Kidney (tissue), 14 donors: ENCODE measurements around the gene BRCC3. TPM values are rescaled to one million over a fixed set of nuclear protein-coding genes. Genes with fewer than 3 reads are reported as not detected.

Source experiments
- DNase-seq, 5 donors: peaks; one replicate each; pipeline ENCODE4 v3.0.0-alpha.2; 2013 to 2020
- FAIRE-seq: peaks from 2 replicates; lab custom pipeline; 2012; peaks lifted over from hg19 to GRCh38; lab: Jason Lieb, UNC
- H3K27ac ChIP-seq, 2 donors: one replicate each; pipeline ENCODE4 v1.7.0; 2013; ENCODE audit warnings: low read depth in 2 of 2, low read length in 2 of 2, inconsistent platforms in 1 of 2
- H3K27me3 ChIP-seq: one replicate; pipeline ENCODE4 v1.7.1; 2013; ENCODE audit warnings: low read length, inconsistent platforms; ENCODE audit not compliant: control insufficient read depth, insufficient read depth
- H3K36me3 ChIP-seq, 3 donors: one replicate each; pipeline versions ENCODE4 v1.7.0 to v1.7.1; 2013; ENCODE audit warnings: low read length in 3 of 3, control low read depth in 1 of 3, inconsistent platforms in 1 of 3; ENCODE audit not compliant: insufficient read depth in 3 of 3, control insufficient read depth in 2 of 3
- H3K4me1 ChIP-seq, 3 donors: one replicate each; pipeline versions ENCODE4 v1.7.0 to v1.7.1; 2013; ENCODE audit warnings: low read length in 3 of 3, inconsistent platforms in 1 of 3, low read depth in 1 of 3; ENCODE audit not compliant: control insufficient read depth in 2 of 3, insufficient read depth in 2 of 3
- H3K4me3 ChIP-seq, 3 donors: one replicate each; pipeline versions ENCODE4 v1.7.0 to v1.8.1; 2013; ENCODE audit warnings: low read length in 3 of 3, control low read depth in 1 of 3, inconsistent platforms in 1 of 3
- H3K9ac ChIP-seq, 3 donors: one replicate each; pipeline versions ENCODE4 v1.7.0 to v1.7.1; 2013; ENCODE audit warnings: low read length in 3 of 3, control low read depth in 1 of 3, inconsistent platforms in 1 of 3
- H3K9me3 ChIP-seq, 3 donors: one replicate each; pipeline versions ENCODE4 v1.7.0 to v1.7.1; 2013; ENCODE audit warnings: low read length in 3 of 3, control low read depth in 1 of 3, inconsistent platforms in 1 of 3; ENCODE audit not compliant: control insufficient read depth in 2 of 3, insufficient read depth in 1 of 3
- intact Hi-C: fragments of 100-400 bp; cut with DNase I; formaldehyde crosslinking; loops from one replicate; pipeline ENCODE4 v1.11.1; 2022
- polyA plus RNA-seq: library from polyadenylated mRNA; stranded (reverse); fragments of 350-450 nt; fragmentation: Illumina TruSeq; extraction: RNeasy Lipid Tissue Mini Kit (QIAGEN cat#74804); gene quantifications from one replicate; pipeline ENCODE4 v1.2.3, GENCODE V29; 2014; ENCODE audit warnings: low read depth, low replicate concordance; ENCODE audit not compliant: insufficient read depth
- total RNA-seq: library from RNA; stranded (reverse); fragmentation: NEBNext Ultra II Directional; extraction: Animal tissue kit (Norgen Biotek cat#: 25700); gene quantifications from one replicate; pipeline ENCODE4 v1.2.1, GENCODE V29; 2021
- TF ChIP-seq, protein P1 (sequence below): IDR thresholded peaks from 3 replicates; pipeline ENCODE4 v1.5.1; 2012; ENCODE audit warnings: mild to moderate bottlenecking, moderate library complexity, borderline replicate concordance; ENCODE audit not compliant: insufficient read depth; ENCODE audit errors: extremely low read depth
- donor health status: control.
- donor health status: control.
- donor health status: control.
- donor health status: control.
- donor health status: control.
- donor health status: DM: yes; HTN: yes; CAD: no.
- donor health status: Normal renal cell carcinoma (clear cell type).

BRCC3 gene
- total and polyA plus RNA-seq, 2 donors from 2014 or later = 14.4 to 23.0 TPM

DNA sequence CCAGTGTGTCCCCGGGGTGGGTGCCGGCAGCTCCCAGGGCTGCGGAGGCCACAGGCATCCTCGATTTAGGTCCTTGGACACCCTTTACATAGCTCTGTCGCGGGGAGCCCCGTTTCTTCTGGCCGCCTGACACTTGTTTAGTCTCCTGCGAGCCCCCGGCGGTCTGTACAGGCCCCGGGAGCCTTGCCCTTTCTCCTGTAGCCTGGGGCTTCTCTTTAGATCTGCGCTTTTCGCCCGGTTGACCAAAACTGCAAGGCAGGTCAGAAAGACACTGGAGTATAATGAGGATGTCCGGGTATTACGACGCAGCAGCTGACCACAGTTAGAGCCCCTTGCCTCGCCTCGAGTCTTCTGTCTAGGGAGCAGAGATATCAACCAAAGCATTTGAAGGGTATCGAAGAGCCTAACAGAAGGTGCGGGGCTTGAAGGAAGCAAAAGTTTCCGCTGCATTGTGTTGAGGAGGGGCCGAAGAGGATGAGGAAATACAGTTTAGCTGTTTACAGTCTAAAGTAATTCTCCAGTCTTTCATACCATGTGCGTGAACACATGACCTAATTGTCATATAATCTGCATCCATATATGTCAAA is 479 bp downstream of the BRCC3 start:
- no peak for FAIRE-seq
- H3K27ac ChIP-seq = peak overlapping the region; percentile 57 to 75
- DNase-seq = peak in 2 of 5 donors; percentile 2 to 80
- peak overlapping the region; percentile 8 to 65 (median 55) for H3K9ac ChIP-seq
- no peaks in the 10 kb centered on the region for H3K4me1 ChIP-seq
- intact Hi-C loops = no loop called here
- TF ChIP-seq, protein P1, sequence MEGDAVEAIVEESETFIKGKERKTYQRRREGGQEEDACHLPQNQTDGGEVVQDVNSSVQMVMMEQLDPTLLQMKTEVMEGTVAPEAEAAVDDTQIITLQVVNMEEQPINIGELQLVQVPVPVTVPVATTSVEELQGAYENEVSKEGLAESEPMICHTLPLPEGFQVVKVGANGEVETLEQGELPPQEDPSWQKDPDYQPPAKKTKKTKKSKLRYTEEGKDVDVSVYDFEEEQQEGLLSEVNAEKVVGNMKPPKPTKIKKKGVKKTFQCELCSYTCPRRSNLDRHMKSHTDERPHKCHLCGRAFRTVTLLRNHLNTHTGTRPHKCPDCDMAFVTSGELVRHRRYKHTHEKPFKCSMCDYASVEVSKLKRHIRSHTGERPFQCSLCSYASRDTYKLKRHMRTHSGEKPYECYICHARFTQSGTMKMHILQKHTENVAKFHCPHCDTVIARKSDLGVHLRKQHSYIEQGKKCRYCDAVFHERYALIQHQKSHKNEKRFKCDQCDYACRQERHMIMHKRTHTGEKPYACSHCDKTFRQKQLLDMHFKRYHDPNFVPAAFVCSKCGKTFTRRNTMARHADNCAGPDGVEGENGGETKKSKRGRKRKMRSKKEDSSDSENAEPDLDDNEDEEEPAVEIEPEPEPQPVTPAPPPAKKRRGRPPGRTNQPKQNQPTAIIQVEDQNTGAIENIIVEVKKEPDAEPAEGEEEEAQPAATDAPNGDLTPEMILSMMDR = no peak
- no peaks in the 10 kb centered on the region for H3K9me3 ChIP-seq
- peak overlapping the region; percentile 84 to 87 (median 86) for H3K4me3 ChIP-seq
- H3K27me3 ChIP-seq = no peaks in the 10 kb centered on the region
- H3K36me3 ChIP-seq = peaks cover 0 to 4% (median 2%) of the 10 kb centered on the region in 3 donors

DNA sequence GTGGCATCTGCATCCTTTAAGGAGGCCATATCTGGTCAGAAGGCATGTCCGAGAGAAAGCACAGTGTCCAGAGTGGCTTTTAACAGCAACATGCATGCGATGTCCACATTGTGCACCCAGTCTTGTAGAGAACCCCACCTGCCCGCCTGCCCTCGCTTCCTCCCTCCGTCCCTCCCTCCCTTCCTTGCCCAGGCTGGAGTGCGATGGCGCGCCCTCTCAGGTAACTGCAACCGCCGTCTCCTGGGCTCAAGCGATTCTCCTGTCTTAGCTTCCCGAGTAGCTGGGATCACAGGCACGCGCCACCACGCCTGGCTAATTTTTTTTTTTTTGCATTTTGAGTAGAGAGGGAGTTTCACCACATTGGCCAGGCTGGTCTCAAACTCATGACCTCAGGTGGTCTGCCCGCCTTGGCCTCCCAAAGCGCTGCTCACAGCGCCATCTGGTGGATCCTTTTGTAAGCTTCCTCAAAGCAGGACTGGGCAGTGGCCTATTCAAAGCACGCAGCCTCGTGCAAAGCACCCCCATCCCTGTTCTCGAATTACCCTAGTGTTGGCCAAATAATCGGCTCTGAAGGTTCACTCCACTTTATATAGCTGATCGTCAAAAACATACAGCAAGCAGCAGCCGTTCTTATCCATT is 15.0 kb downstream of the BRCC3 start:
- no peak overlapping the region for H3K4me3 ChIP-seq
- no peaks in the 10 kb centered on the region for H3K27me3 ChIP-seq
- H3K4me1 ChIP-seq = no peaks in the 10 kb centered on the region
- H3K36me3 ChIP-seq = peaks cover 0 to 2% (median 0%) of the 10 kb centered on the region in 3 donors
- no peak overlapping the region for H3K9ac ChIP-seq
- DNase-seq (peak in 2 of 5 donors; percentile 9 to 45), FAIRE-seq (no peak)
- TF ChIP-seq, protein P1 = peak; percentile 35
- no peaks in the 10 kb centered on the region for H3K9me3 ChIP-seq
- no peak overlapping the region for H3K27ac ChIP-seq
- intact Hi-C loops = no loop called here

DNA sequence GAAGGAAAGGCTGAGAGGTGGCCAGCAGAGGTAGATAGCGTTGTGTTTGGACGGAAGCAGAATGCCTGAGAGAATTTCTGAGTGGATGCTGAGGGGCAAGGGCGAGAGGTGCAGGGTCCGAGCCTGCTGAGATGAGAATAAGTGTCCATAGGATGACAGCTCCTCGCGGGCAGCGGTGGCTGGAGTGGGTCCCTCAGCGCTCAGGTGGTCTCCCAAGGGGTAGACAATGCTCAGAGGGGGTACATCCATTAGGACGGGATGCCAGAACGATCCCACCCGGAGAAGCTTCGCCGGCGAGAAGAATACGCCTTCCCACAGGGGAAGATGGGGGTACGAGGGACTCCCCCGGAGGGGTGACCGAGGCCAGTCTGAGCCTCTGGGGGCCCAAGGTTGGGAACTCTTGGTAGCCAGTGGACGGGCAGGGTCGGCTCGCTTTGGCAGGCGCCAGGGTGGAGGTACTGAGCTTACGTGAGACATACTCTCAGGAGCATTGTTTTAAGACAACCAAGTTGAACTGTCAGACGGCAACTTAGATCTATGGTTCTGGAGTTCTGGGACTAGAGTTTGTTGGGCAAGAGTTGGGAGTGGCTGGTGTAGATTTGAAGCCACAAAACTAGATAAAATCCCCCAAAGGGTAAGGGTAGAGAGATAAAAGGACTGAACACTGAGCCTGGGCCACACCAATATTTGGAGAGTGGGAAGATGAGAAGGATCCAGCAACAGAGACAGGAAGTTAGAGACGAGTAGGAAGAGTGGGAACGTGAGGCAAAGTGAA is 15.8 kb downstream of the BRCC3 start:
- FAIRE-seq = no peak
- no peak overlapping the region for H3K9ac ChIP-seq
- H3K27me3 ChIP-seq = no peaks in the 10 kb centered on the region
- H3K27ac ChIP-seq = no peak overlapping the region
- TF ChIP-seq, protein P1 = no peak
- peaks cover 0 to 2% (median 0%) of the 10 kb centered on the region in 3 donors for H3K36me3 ChIP-seq
- H3K4me3 ChIP-seq = no peak overlapping the region
- no peaks in the 10 kb centered on the region for H3K9me3 ChIP-seq
- peak in 1 of 5 donors; percentile 57 for DNase-seq
- intact Hi-C loops = no loop called here
- H3K4me1 ChIP-seq = no peaks in the 10 kb centered on the region
